CD4-positive, alpha-beta T cell treated with Interleukin-17A for 4 hours (primary cell): Measurements from ENCODE around the gene FLT1.

ENCODE experiments used
- DNase-seq: peaks from one replicate; pipeline ENCODE4 v3.0.0-alpha.2; 2020; ENCODE audit warnings: mixed read lengths

Gene FLT1

GRCh38 chr13:28494778-28495537, at the start of gene FLT1:
Gene FLT1 (minus strand): TSS chr13:28495128. CDS start chr13:28494843, 285 bp downstream.
- peak; percentile 65 for DNase-seq

- DNase-seq, result no peak
These were observed 49.1 kb upstream of the FLT1 start for GRCh38 chr13:28544026-28544425.

DNA sequence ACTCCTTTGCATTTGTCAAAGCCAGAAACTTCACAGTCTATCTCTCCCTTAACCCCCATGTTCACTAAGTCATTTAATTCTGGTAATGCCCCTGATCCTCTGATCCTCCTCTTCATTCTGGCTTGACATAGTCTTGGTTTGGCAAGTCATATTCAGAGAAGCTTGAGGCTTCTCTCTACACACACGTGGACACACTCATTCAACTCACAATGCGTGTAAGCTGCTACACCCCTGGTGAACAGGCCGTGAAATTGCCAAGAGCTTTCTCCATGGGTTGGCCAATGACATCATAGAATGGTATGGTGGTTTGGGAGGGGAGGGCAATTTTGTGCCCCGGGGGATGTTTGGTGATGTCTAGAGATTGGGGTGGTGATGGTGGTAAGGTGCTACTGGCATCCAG, 47.9 kb upstream of the FLT1 start:
- no peak for DNase-seq

GRCh38 chr13:28541966-28542365, 47.0 kb upstream of the FLT1 start:
- no peak for DNase-seq

- DNase-seq, result no peak
These were observed 45.7 kb upstream of the FLT1 start for GRCh38 chr13:28540612-28541011.

GRCh38 chr13:28539625-28540286, 44.8 kb upstream of the FLT1 start:
- DNase-seq, result no peak

- DNase-seq, result no peak
These were observed 44.0 kb upstream of the FLT1 start for GRCh38 chr13:28538932-28539331.

DNA sequence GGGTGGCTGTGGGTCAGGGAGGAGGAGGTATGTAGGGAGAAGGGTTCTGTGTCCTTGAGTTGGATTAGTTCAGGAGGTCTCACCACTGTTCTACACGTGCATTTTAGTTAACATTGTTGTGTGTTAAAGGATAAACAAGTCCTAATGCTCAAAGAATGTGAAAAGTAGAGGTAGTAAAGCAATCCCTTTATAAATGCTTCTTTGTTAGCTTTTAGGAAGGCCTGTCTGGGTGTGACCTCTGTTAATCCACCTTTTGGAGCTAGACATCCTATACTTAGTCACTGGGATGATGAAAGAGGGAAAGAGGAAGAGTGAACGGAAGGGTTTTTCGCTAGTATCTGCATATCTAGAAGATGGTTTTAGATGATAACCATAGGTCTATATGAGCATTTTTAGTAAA, 42.2 kb upstream of the FLT1 start:
- no peak for DNase-seq

GRCh38 chr13:28536371-28536770, 41.4 kb upstream of the FLT1 start:
- DNase-seq, result no peak

- DNase-seq, result no peak
These were observed 40.8 kb upstream of the FLT1 start for GRCh38 chr13:28535734-28536133.

DNA sequence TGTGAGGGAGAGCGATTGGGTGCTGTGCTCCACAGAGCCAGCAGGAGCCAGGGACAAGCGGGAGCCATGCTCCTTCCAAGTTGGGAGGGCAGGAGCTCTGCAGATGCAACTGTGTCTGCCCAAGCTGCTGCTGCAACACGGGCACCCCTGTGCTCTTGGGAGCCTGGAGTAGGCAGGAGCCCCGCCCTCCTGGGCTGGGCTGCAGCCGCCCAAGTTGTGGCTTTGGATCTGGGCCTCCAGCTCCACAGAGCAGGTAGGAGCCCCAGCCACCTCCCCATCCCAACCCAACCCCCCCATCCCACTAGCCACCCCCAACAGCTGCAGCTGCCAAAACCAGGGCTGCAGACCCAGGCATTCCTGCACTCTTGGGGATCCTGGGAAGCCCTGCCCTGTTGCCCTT, 39.9 kb upstream of the FLT1 start:
- DNase-seq, result no peak

DNA sequence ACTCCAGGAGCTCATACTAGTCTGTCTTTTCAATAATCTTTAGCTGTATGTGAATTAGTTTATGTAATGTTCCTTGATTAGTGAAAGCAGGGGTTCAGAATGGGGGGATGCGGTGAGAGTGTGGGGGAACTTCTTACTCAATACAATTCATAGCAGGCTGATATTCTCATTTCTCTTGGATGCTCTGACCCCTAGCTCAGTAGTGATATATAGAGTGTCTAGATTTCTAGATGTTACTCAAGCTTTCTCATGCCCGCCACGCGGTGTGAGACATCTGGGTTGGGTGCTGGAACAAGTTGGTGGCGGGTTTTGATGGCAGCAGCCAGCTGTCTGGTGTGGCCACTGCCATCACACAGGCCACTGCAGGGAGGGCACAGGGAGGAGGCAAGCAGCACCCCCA, 39.3 kb upstream of the FLT1 start:
- DNase-seq, result no peak

GRCh38 chr13:28533441-28534166, 38.7 kb upstream of the FLT1 start:
- no peak for DNase-seq

- no peak for DNase-seq
These were observed 38.2 kb upstream of the FLT1 start for GRCh38 chr13:28533125-28533436.

- DNase-seq, result no peak
These were observed 37.6 kb upstream of the FLT1 start for GRCh38 chr13:28532388-28533124.

DNA sequence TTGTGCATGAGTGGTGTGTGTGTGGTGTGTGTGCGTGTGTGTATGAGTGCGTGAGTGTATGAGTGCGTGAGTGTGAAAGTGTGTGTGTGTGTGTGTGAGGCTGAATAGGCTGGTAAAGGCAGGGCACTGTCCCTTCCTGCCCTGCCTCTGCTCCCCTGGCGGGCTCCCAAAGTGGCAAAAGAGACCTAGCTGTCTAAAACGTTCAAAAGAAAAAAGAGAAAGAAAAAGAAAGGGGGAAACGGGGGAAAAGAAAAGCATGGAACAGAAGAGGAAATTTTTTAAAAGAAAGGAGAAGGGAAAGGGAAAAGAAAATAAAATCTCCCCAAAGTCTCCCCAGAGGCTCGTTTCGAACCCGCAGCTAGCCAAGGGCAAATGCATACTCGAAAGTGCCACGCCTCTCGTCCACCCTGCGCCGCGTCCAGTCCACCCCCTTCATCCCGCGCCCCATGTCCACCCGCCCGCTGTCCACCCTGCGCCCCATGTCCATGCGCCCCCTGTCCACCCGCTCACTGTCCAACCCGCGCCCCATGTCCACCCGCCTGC, 37.0 kb upstream of the FLT1 start:
- DNase-seq, result no peak

DNA sequence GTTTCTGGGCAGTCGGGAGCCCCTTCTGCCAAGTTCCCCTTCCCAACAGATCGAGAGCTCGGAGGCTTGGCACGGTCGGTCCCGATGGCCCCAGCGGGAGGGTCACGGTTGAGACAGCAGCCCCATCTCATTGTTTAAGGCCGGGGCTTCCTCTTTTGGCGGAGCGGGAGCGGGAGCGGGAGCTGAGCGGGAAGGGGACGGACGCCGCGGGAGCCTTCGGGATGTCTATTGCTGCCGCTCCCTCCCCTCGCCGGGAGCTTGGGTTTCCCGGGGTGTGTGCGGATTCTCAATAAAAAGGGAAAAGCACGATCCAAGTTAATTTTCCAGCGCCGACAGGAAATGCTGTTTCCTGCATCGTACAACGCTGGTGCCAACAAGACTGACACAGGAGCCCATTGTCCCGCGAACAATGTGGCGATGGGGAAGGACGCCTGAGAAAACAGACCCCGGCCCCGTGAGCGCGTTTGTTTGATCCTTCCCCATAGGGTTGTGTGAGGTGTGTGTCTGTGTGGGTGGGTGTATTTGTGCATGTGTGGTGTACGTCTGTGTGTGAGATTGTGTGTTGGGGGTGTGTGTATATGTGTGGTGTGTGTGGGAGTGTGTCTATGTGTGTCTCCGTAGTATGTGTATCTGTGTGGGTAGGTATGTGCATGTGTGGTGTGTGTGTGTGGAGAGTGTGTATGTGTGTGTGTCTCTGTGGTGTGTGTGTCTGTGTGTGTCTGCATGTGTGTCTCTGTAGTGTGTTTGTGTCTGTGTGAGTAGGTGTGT, 36.3 kb upstream of the FLT1 start:
- no peak for DNase-seq

DNA sequence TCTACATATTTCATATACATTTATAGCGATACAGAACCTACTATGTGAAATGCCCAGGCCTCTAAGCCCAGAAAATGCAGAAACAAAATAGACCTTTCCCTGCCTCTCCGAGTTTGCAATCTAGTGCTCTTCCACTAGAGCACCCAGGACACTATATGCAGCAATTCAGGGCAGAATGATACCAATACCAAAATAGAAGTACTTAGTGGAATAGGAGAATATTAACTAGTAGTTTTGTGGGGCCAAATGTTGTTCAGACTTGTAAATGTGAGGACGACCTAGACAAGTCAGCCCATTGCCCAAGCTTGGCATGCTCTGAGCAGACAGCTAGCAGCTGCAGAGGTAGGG, 35.8 kb upstream of the FLT1 start:
- no peak for DNase-seq

DNA sequence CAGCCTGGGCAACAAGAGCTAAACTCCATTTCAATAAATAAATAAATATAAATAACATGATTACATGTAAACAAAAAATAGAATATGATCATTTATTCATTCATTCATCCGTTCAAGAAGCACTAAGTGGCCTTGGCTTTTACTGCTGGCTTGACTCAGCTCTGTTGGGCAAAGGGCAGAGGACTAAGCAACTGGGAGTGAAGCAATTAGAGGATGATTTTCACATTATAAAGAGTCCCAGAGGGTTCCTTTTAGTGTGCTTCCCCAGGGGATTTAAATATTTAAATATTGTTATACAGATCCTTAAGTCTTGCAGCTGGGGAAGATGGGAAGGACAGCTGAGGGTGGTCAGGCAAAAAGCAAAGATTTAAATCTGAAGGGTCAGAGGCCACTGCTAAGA, 34.9 kb upstream of the FLT1 start:
- DNase-seq, result no peak

DNA sequence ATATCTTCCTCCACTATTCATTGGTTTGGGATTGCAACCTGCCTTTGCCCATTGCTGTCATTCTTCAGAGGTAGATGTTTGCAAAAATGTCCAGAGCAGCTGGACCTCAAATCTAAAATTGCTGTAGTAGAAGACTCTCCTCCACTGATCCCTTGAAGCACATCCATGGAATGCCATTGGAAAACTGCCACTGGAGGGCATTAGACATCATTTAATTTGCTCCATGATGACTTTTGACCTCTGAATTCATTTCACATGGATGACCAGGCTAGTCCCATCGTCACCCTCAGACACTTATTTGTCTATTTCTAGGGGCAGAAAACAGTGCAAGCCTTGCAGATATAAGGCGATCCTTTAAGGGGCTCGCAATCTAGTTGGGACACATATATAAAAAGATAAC, 33.9 kb upstream of the FLT1 start:
- DNase-seq, result no peak

DNA sequence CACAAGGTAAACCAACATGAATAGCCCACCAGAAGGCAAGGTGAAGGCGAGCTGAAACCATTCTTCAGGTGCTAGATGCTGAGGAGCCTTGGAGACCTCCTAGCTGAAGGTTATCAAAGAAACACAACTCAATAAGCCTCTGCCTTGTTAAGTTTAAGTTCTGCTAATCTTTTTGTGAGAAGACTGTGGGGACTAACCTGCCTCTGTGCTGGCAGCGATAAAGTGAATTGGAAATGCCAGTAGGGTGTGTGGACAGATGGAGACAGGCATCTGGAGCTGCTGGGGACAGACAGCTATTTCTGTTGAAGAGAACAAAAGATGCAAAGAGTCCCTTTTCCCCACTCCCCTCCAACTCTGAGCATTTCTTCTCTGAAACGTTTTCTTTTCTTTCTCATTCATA, 33.5 kb upstream of the FLT1 start:
- DNase-seq, result no peak

DNA sequence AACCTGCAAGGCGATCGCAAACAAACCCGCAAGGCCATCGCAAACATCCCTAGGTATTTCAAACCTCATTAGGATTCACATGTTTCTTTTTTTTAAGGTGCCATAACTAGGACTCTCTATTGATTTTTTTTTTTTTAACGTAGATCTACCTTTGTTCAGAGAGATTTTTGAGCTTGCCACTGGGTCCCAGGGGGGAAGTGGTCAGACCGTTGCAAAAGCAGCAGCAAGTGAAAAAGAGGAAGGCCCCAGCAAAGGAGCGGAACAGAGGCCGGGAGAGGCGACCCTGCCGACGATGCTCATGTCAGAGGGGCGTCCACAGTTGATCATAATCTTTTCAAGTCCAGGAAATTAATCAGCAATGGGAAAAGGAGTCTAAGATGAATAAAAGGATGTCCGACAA, 32.7 kb upstream of the FLT1 start:
- no peak for DNase-seq

- DNase-seq, result no peak
These were observed 31.9 kb upstream of the FLT1 start for GRCh38 chr13:28526876-28527275.
